ENCODE measurements around the gene EPX.

Gene EPX

GRCh38 chr17:58224315-58224714 is 31.8 kb downstream of the EPX start:
- H3K4me3 ChIP-seq (ENCODE audit: low read depth, low read length), result no peak overlapping the region
- peak; percentile 74 for DNase-seq (ENCODE audit: low read depth)
- TF ChIP-seq MYC (IDR thresholded peaks at IDR 0.05; ENCODE audit: low read depth, low read length) (no peak), MAX (IDR thresholded peaks at IDR 0.05; ENCODE audit: low read depth, low read length) (no peak), CTCF (IDR thresholded peaks at IDR 0.05; ENCODE audit: low read depth, low read length) (no peak), POLR2A (IDR thresholded peaks at IDR 0.05; ENCODE audit: extremely low read depth, insufficient read length) (no peak)

GRCh38 chr17:58227733-58228132 is 35.2 kb downstream of the EPX start:
- H3K4me3 ChIP-seq (ENCODE audit: low read depth, low read length), result no peak overlapping the region
- TF ChIP-seq MYC (IDR thresholded peaks at IDR 0.05; ENCODE audit: low read depth, low read length) (no peak), MAX (IDR thresholded peaks at IDR 0.05; ENCODE audit: low read depth, low read length) (no peak), CTCF (IDR thresholded peaks at IDR 0.05; ENCODE audit: low read depth, low read length) (no peak), POLR2A (IDR thresholded peaks at IDR 0.05; ENCODE audit: extremely low read depth, insufficient read length) (no peak)
- DNase-seq (ENCODE audit: low read depth), result no peak

GRCh38 chr17:58228679-58229078 is 36.2 kb downstream of the EPX start:
- no peak overlapping the region for H3K4me3 ChIP-seq (ENCODE audit: low read depth, low read length)
- TF ChIP-seq MYC (IDR thresholded peaks at IDR 0.05; ENCODE audit: low read depth, low read length) (no peak), MAX (IDR thresholded peaks at IDR 0.05; ENCODE audit: low read depth, low read length) (no peak), CTCF (IDR thresholded peaks at IDR 0.05; ENCODE audit: low read depth, low read length) (no peak), POLR2A (IDR thresholded peaks at IDR 0.05; ENCODE audit: extremely low read depth, insufficient read length) (no peak)
- DNase-seq (ENCODE audit: low read depth), result no peak

GRCh38 chr17:58229384-58229783 is 36.9 kb downstream of the EPX start:
- TF ChIP-seq POLR2A (IDR thresholded peaks at IDR 0.05; ENCODE audit: extremely low read depth, insufficient read length) (no peak), MYC (IDR thresholded peaks at IDR 0.05; ENCODE audit: low read depth, low read length) (no peak), CTCF (IDR thresholded peaks at IDR 0.05; ENCODE audit: low read depth, low read length) (no peak), MAX (IDR thresholded peaks at IDR 0.05; ENCODE audit: low read depth, low read length) (no peak)
- no peak overlapping the region for H3K4me3 ChIP-seq (ENCODE audit: low read depth, low read length)
- DNase-seq (ENCODE audit: low read depth), result no peak

GRCh38 chr17:58229881-58230280 is 37.4 kb downstream of the EPX start:
- TF ChIP-seq MAX (IDR thresholded peaks at IDR 0.05; ENCODE audit: low read depth, low read length) (no peak), POLR2A (IDR thresholded peaks at IDR 0.05; ENCODE audit: extremely low read depth, insufficient read length) (no peak), MYC (IDR thresholded peaks at IDR 0.05; ENCODE audit: low read depth, low read length) (no peak)
- H3K4me3 ChIP-seq (ENCODE audit: low read depth, low read length), result no peak overlapping the region
- no peak for DNase-seq (ENCODE audit: low read depth)

GRCh38 chr17:58231641-58232040 is 39.1 kb downstream of the EPX start:
- no peak for DNase-seq (ENCODE audit: low read depth)
- no peak for TF ChIP-seq MAX (IDR thresholded peaks at IDR 0.05; ENCODE audit: low read depth, low read length)
- no peak for TF ChIP-seq MYC (IDR thresholded peaks at IDR 0.05; ENCODE audit: low read depth, low read length)
- no peak for TF ChIP-seq CTCF (IDR thresholded peaks at IDR 0.05; ENCODE audit: low read depth, low read length)
- no peak for TF ChIP-seq POLR2A (IDR thresholded peaks at IDR 0.05; ENCODE audit: extremely low read depth, insufficient read length)
- no peak overlapping the region for H3K4me3 ChIP-seq (ENCODE audit: low read depth, low read length)
